Measurements from ENCODE around the gene TMEM88. TPM values are rescaled to one million over a fixed set of nuclear protein-coding genes. Genes with fewer than 3 reads are reported as not detected.

The TMEM88 gene
- total and polyA plus RNA-seq, 2 of the 4 experiments (the other 2 are of a cell fraction), result 2.1 TPM; not detected in 1

- H4K5ac ChIP-seq (ENCODE audit: low read depth, low read length), result no peak overlapping the region
- H3K36me3 ChIP-seq (ENCODE audit: control insufficient read depth, insufficient read depth, low read length), result peaks cover 64% of the 10 kb centered on the region
- H3K14ac ChIP-seq (replicated peaks; ENCODE audit: low read depth, low read length), result no peak overlapping the region
- no peak overlapping the region for H3K18ac ChIP-seq (ENCODE audit: low read depth, low read length)
- no peak overlapping the region for H2BK15ac ChIP-seq (ENCODE audit: low read depth, low read length)
- peaks cover 14 to 39% of the 10 kb centered on the region in 2 experiments for H3K79me1 ChIP-seq (ENCODE audit: low read depth in 1 of 2, low read length in 2 of 2)
- H3K4me3 ChIP-seq (ENCODE audit: insufficient read depth, low read depth, low read length), result no peak overlapping the region
- H3K4me2 ChIP-seq (ENCODE audit: low read depth, low read length), result no peak overlapping the region
- DNase-seq, result no peak
- POLR2A ChIA-PET (ENCODE audit: unreplicated experiment), result no interaction called here
- H2AFZ ChIP-seq (replicated peaks; ENCODE audit: low read length, poor library complexity), result no peak overlapping the region
- no peak overlapping the region for H3K27ac ChIP-seq (ENCODE audit: insufficient read depth, low read length)
- no peaks in the 10 kb centered on the region for H3K27me3 ChIP-seq (ENCODE audit: control insufficient read depth, insufficient read depth, low read length)
- H3K56ac ChIP-seq (ENCODE audit: extremely low read depth, insufficient read depth, low read length), result no peak overlapping the region
- no peak overlapping the region for H4K8ac ChIP-seq (ENCODE audit: low read depth in 2 of 2, low read length in 2 of 2)
- H3K23ac ChIP-seq (ENCODE audit: low read depth, low read length), result no peak overlapping the region
- H2AK5ac ChIP-seq (ENCODE audit: low read depth, low read length), result peak overlapping the region; percentile 53; the same call in 1 of the 2 replicates
- H3K4ac ChIP-seq (ENCODE audit: low read depth, low read length), result no peak overlapping the region
- CTCF ChIA-PET, result interaction anchor here (0.6 to 1.2 kb wide), 2 partner anchors 12 to 41 kb away, joined by 3 read pairs; no protein-coding TSS in a partner anchor
- no peaks in the 10 kb centered on the region for H3K9me3 ChIP-seq (ENCODE audit: control insufficient read depth, insufficient read depth, low read length)
- WGBS, 2 experiments (ENCODE audit: extremely low coverage in 2 of 2, insufficient read length in 1 of 2), result 95% methylated on average over 8 of the region's 17 CpGs; no CpG with 5 or more reads in 1 of the 2 experiments
- peaks cover 8% of the 10 kb centered on the region for H3K4me1 ChIP-seq (ENCODE audit: control insufficient read depth, insufficient read depth, low read length)
- no peak overlapping the region for H2BK120ac ChIP-seq (ENCODE audit: low read depth, low read length)
- BruUV-seq (replicated peaks), result no TSS peak
- no peak for TF ChIP-seq RCOR1 (IDR thresholded peaks at IDR 0.05; ENCODE audit: insufficient replicate concordance, low read length)
- TF ChIP-seq, protein P1, sequence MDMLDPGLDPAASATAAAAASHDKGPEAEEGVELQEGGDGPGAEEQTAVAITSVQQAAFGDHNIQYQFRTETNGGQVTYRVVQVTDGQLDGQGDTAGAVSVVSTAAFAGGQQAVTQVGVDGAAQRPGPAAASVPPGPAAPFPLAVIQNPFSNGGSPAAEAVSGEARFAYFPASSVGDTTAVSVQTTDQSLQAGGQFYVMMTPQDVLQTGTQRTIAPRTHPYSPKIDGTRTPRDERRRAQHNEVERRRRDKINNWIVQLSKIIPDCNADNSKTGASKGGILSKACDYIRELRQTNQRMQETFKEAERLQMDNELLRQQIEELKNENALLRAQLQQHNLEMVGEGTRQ (IDR thresholded peaks at IDR 0.05; ENCODE audit: low read depth, low read length), result no peak
- no peak overlapping the region for H2BK20ac ChIP-seq (ENCODE audit: low read depth, low read length)
- no peak overlapping the region for H2BK5ac ChIP-seq (ENCODE audit: low read depth, low read length, poor library complexity, severe bottlenecking)
- H3K9ac ChIP-seq (ENCODE audit: low read depth, low read length), result no peak overlapping the region
- no peak overlapping the region for H4K91ac ChIP-seq (ENCODE audit: insufficient read depth, low read depth, low read length)
- in situ Hi-C loops (cut with MboI; ENCODE audit: low sequenced_read_pairs), result no loop called here
- dilution Hi-C loops (cut with HindIII; ENCODE audit: low sequenced_read_pairs, unreplicated experiment), result no loop called here
- intact Hi-C loops (cut with micrococcal nuclease), result loop anchor here (1.0 kb wide), 2 partner anchors 16 to 29 kb away; no protein-coding TSS in a partner anchor
- H4K20me1 ChIP-seq (ENCODE audit: insufficient read depth, low read length), result peaks cover 32% of the 10 kb centered on the region
- H2AK9ac ChIP-seq (replicated peaks; ENCODE audit: low read depth, low read length, poor library complexity), result peak overlapping the region; percentile 85
- no peaks in the 10 kb centered on the region for H3K9me1 ChIP-seq (ENCODE audit: insufficient read depth, low read length)
- ATAC-seq (ENCODE audit: low read depth), result no peak
These were observed 4.0 kb upstream of the TMEM88 start for GRCh38 chr17:7850701-7851437.

Data from IMR-90 (cell line).